ENCODE measurements around the gene ADCY7. TPM values are rescaled to one million over a fixed set of nuclear protein-coding genes. Genes with fewer than 3 reads are reported as not detected.

Gene ADCY7
- total RNA-seq, 1 experiment from 2014 or later, result 34.2 TPM

DNA sequence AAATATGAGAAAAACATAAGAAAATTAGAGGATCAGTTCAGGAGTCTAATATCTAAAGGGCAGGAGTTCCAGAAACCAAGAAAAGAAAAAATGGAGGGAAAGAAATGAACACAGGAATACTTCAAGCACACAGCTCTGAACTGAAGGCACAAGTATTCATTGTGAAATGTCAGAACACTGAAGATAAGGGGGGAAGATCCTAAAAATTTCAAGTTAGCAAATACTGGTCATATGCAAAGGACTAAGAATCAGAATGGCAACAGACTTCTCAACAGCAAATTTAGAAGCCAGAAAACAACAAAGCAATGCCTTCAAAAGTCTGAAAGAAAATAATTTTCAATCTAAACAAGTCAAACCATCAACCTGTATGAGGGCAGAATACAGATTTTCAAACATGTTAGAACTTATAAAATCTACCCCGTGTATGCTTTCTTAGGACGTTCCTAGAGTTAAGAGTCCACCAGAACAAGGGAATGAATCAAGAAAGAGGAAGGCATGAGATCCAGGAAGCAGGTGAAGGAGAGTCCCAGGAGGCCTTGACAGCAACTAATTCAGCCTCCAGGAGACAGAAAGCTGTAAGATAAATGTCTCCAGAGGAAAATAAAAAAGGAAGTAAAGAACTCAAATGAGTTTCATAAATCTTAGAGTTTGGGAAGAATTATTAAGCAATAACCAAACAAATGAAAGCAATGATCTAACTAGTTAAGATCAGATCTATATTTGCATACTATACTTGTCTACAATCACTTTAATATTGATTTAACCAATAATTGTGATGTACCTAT lies 99.6 kb downstream of the ADCY7 start:
- RAD21 ChIA-PET (ENCODE audit: low non-redundant PET in 1 of 2, low total read pairs in 2 of 2, uncharacterized antibody in 2 of 2, unreplicated experiment in 2 of 2), result no interaction called here
- Histone ChIP-seq H3K9me3 (ENCODE audit: control insufficient read depth in 1 of 2, insufficient read depth in 1 of 2, low read depth in 1 of 2, low read length in 2 of 2) (no peaks in the 10 kb centered on the region), H3K9me2 (ENCODE audit: insufficient read depth) (no peaks in the 10 kb centered on the region), H4K20me1 (ENCODE audit: insufficient read depth) (peaks cover 4% of the 10 kb centered on the region; the same call in 1 of the 2 replicates), H2AFZ (ENCODE audit: low read depth, low read length, poor library complexity, severe bottlenecking) (no peak overlapping the region), H3K4me1 (ENCODE audit: control insufficient read depth in 1 of 2, insufficient read depth in 2 of 2, low read length in 2 of 2) (peaks cover 10 to 14% of the 10 kb centered on the region in 2 experiments), H3K4me3 (replicated peaks in 1 of 2; ENCODE audit: low read depth in 1 of 2, low read length in 2 of 2) (no peak overlapping the region), H3K4me2 (ENCODE audit: low read length) (no peak overlapping the region), H3K9ac (ENCODE audit: low read length) (no peak overlapping the region), H3K27me3 (ENCODE audit: insufficient read depth, low read length) (no peaks in the 10 kb centered on the region), H3K79me2 (ENCODE audit: insufficient read depth, low read length) (peaks cover 75% of the 10 kb centered on the region), H3K36me3 (ENCODE audit: control insufficient read depth in 1 of 2, insufficient read depth in 2 of 2, low read length in 2 of 2) (peaks cover 28 to 40% of the 10 kb centered on the region in 2 experiments), H3K27ac (ENCODE audit: low read depth, low read length) (no peak overlapping the region)
- intact Hi-C loops (cut with micrococcal nuclease), result no loop called here
- ATAC-seq (no peak), DNase-seq (ENCODE audit: low read depth, low spot score) (no peak)
- TF ChIP-seq POLR2A (IDR thresholded peaks at IDR 0.05; ENCODE audit: borderline replicate concordance, extremely low read depth, insufficient read depth, insufficient read length), result no peak
- TF ChIP-seq CEBPB (IDR thresholded peaks at IDR 0.05; ENCODE audit: low read depth), result no peak
- no peak for TF ChIP-seq EZH2phosphoT487 (IDR thresholded peaks at IDR 0.05; ENCODE audit: borderline replicate concordance)
- TF ChIP-seq TCF7L2 (IDR thresholded peaks at IDR 0.05; ENCODE audit: borderline replicate concordance, extremely low read depth, insufficient read depth, insufficient read length), result no peak
- TF ChIP-seq, protein P1, sequence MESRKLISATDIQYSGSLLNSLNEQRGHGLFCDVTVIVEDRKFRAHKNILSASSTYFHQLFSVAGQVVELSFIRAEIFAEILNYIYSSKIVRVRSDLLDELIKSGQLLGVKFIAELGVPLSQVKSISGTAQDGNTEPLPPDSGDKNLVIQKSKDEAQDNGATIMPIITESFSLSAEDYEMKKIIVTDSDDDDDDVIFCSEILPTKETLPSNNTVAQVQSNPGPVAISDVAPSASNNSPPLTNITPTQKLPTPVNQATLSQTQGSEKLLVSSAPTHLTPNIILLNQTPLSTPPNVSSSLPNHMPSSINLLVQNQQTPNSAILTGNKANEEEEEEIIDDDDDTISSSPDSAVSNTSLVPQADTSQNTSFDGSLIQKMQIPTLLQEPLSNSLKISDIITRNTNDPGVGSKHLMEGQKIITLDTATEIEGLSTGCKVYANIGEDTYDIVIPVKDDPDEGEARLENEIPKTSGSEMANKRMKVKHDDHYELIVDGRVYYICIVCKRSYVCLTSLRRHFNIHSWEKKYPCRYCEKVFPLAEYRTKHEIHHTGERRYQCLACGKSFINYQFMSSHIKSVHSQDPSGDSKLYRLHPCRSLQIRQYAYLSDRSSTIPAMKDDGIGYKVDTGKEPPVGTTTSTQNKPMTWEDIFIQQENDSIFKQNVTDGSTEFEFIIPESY (IDR thresholded peaks at IDR 0.05; ENCODE audit: extremely low read depth, insufficient replicate concordance, low read length), result no peak
- TF ChIP-seq JUND (IDR thresholded peaks at IDR 0.05), result no peak
- no peak for TF ChIP-seq FOSL1 (IDR thresholded peaks at IDR 0.05; ENCODE audit: low read depth)
- TF ChIP-seq EGR1 (IDR thresholded peaks at IDR 0.05; ENCODE audit: low read depth), result no peak
- TF ChIP-seq, protein P2, sequence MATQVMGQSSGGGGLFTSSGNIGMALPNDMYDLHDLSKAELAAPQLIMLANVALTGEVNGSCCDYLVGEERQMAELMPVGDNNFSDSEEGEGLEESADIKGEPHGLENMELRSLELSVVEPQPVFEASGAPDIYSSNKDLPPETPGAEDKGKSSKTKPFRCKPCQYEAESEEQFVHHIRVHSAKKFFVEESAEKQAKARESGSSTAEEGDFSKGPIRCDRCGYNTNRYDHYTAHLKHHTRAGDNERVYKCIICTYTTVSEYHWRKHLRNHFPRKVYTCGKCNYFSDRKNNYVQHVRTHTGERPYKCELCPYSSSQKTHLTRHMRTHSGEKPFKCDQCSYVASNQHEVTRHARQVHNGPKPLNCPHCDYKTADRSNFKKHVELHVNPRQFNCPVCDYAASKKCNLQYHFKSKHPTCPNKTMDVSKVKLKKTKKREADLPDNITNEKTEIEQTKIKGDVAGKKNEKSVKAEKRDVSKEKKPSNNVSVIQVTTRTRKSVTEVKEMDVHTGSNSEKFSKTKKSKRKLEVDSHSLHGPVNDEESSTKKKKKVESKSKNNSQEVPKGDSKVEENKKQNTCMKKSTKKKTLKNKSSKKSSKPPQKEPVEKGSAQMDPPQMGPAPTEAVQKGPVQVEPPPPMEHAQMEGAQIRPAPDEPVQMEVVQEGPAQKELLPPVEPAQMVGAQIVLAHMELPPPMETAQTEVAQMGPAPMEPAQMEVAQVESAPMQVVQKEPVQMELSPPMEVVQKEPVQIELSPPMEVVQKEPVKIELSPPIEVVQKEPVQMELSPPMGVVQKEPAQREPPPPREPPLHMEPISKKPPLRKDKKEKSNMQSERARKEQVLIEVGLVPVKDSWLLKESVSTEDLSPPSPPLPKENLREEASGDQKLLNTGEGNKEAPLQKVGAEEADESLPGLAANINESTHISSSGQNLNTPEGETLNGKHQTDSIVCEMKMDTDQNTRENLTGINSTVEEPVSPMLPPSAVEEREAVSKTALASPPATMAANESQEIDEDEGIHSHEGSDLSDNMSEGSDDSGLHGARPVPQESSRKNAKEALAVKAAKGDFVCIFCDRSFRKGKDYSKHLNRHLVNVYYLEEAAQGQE (IDR thresholded peaks at IDR 0.05; ENCODE audit: low read depth), result no peak
- TF ChIP-seq EZH2 (IDR thresholded peaks at IDR 0.05), result no peak
- TF ChIP-seq ZFX (IDR thresholded peaks at IDR 0.05), result no peak
- TF ChIP-seq ELF1 (IDR thresholded peaks at IDR 0.05; ENCODE audit: borderline replicate concordance, low read depth), result no peak
- TF ChIP-seq, protein P3, sequence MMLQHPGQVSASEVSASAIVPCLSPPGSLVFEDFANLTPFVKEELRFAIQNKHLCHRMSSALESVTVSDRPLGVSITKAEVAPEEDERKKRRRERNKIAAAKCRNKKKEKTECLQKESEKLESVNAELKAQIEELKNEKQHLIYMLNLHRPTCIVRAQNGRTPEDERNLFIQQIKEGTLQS (IDR thresholded peaks at IDR 0.05), result no peak
- TF ChIP-seq, protein P4, sequence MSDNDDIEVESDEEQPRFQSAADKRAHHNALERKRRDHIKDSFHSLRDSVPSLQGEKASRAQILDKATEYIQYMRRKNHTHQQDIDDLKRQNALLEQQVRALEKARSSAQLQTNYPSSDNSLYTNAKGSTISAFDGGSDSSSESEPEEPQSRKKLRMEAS (IDR thresholded peaks at IDR 0.05), result no peak
- POLR2A ChIA-PET, result no interaction called here
- CTCF ChIA-PET, result no interaction called here
- no TSS peak for BruUV-seq (replicated peaks)
